Prostate gland (tissue), 2 donors: ENCODE results near the gene SLC38A1. TPM values are rescaled to one million over a fixed set of nuclear protein-coding genes. Genes with fewer than 3 reads are reported as not detected.
"Not testable (repeated sequence)": the region's sequence is repeated elsewhere in the genome, so short reads cannot be mapped to it uniquely, and the experiment has no call there.

Source experiments
- DNase-seq: peaks from one replicate; pipeline ENCODE4 v3.0.0-alpha.2; 2019; ENCODE audit warnings: low spot score
- H3K27ac ChIP-seq, 2 donors: fragments of 200-600 bp; sonication (generic); 2 replicates each; pipeline ENCODE4 v1.5.1; 2017 to 2019
- H3K27me3 ChIP-seq: fragments of 200-600 bp; sonication (generic); replicated peaks from 2 replicates; pipeline ENCODE4 v1.5.1; 2019; ENCODE audit not compliant: insufficient read depth
- H3K36me3 ChIP-seq, 2 donors: fragments of 200-600 bp; sonication (generic); 1 replicate in 1 of 2; 2 replicates in 1 of 2; pipeline versions ENCODE4 v1.5.1 to v1.8.1; 2017 to 2019
- H3K4me1 ChIP-seq: fragments of 200-600 bp; sonication (generic); replicated peaks from 2 replicates; pipeline ENCODE4 v1.5.1; 2019
- H3K4me3 ChIP-seq, 2 donors: fragments of 200-600 bp; sonication (generic); 2 replicates each; pipeline ENCODE4 v1.5.1; 2017 to 2019
- H3K9me3 ChIP-seq: fragments of 200-600 bp; sonication (generic); 2 replicates; pipeline ENCODE4 v1.5.1; 2017
- POLR2A ChIP-seq: fragments of 450-650 bp; IDR thresholded peaks from one replicate; pipeline ENCODE4 v1.6.1; 2016; ENCODE audit warnings: antibody characterized with exemption, mild to moderate bottlenecking
- POLR2AphosphoS5 ChIP-seq: sonication (generic); formaldehyde crosslinking; IDR thresholded peaks from one replicate; pipeline ENCODE4 v1.6.1; 2017; ENCODE audit warnings: antibody characterized with exemption
- WGBS: methylation state at CpG from one replicate; pipeline ENCODE4 v1.1.5; 2018; 5-methylcytosine and 5-hydroxymethylcytosine counted together
- intact Hi-C: fragments of 100-400 bp; cut with DNase I; formaldehyde crosslinking; loops from one replicate; pipeline ENCODE4 v1.14.2; 2022
- total RNA-seq, 2 donors: library from RNA; depleted of rRNA; stranded (reverse); fragments of >200 nt; gene quantifications; one replicate each; pipeline ENCODE4 v1.1.0, GENCODE V29; 2016
- TF ChIP-seq, protein P1 (sequence below), 4 experiments: fragments of 200-600 bp in 2 of 4; fragments of 450-650 bp in 2 of 4; sonication (generic) in 2 of 4; IDR thresholded peaks; 1 replicate in 3 of 4; 2 replicates in 1 of 4; pipeline ENCODE4 v1.5.1; 2016 to 2019; ENCODE audit warnings: antibody characterized with exemption in 4 of 4, mild to moderate bottlenecking in 2 of 4, moderate library complexity in 2 of 4

The SLC38A1 gene
- total RNA-seq, 2 donors from 2014 or later, result 24.1 to 45.1 TPM

DNA sequence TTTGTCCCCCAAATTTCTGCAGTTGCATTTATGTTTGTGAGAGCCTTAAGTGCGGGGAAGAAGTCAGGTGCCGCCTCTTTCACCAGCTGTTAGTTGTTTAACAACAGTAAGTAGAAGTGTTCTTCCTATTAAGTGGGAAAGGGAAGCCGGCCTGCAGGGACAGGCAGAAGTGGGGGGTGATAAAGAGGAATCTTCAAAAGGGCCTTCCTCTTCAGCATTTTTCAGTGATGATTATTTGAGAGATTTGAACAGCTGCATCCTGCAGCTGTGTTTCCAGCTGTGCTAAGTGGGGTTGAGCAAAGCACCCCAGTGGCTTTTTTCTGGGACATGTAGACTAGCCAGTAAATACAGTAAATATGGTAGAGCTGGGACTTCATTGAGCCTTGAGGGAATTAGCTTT lies 32.1 kb upstream of the SLC38A1 start:
- DNase-seq, result no peak
- intact Hi-C loops, result no loop called here
- H3K4me3 ChIP-seq, result no peak overlapping the region
- H3K36me3 ChIP-seq, result no peaks in the 10 kb centered on the region
- no peaks in the 10 kb centered on the region for H3K27me3 ChIP-seq
- H3K27ac ChIP-seq, result no peak overlapping the region
- no peaks in the 10 kb centered on the region for H3K9me3 ChIP-seq
- TF ChIP-seq, protein P1, sequence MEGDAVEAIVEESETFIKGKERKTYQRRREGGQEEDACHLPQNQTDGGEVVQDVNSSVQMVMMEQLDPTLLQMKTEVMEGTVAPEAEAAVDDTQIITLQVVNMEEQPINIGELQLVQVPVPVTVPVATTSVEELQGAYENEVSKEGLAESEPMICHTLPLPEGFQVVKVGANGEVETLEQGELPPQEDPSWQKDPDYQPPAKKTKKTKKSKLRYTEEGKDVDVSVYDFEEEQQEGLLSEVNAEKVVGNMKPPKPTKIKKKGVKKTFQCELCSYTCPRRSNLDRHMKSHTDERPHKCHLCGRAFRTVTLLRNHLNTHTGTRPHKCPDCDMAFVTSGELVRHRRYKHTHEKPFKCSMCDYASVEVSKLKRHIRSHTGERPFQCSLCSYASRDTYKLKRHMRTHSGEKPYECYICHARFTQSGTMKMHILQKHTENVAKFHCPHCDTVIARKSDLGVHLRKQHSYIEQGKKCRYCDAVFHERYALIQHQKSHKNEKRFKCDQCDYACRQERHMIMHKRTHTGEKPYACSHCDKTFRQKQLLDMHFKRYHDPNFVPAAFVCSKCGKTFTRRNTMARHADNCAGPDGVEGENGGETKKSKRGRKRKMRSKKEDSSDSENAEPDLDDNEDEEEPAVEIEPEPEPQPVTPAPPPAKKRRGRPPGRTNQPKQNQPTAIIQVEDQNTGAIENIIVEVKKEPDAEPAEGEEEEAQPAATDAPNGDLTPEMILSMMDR (IDR thresholded peaks at IDR 0.05), result no peak
- TF ChIP-seq POLR2A (no peak), POLR2AphosphoS5 (no peak)
- no peaks in the 10 kb centered on the region for H3K4me1 ChIP-seq
- 56% methylated on average over 3 of the region's 3 CpGs for WGBS

DNA sequence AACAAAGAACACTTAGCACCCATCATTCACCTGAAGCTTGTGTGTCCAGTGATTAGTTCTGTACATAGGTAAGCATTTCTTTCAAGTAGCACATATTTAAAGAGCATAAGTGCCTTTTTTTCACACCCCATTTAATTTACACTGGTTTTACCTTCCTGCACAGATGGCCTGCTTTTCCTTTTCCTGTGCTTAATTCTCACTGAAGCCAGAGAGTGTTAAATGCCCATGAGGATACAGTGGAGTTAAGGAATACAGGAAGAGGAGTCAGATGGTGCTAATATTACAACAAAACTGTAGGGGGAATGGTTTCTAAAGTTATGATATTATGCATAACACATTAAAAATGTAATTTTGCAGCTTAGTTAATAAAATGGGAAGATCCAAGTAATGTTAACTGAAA lies 31.0 kb upstream of the SLC38A1 start:
- TF ChIP-seq POLR2A (no peak), POLR2AphosphoS5 (no peak)
- TF ChIP-seq, protein P1 (IDR thresholded peaks at IDR 0.05), result no peak
- intact Hi-C loops, result no loop called here
- DNase-seq, result no peak

DNA sequence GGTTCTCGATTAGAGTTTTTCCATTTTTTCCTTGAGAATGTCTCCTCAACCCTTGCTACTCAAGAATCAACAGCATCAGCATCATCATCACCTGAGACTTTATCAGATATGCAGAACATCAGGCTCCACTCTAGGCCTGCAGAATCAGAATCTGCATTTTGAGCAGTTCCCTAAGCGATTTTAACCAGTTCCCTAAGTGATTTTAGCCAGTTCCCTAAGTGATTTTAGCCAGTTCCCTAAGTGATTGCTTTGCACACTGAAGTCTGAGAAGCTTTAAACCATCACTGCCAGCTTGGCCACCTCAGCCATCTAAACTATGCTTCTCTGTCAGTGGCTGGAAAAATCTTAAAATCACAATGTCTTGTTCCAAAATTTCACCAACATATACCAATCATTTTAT lies 29.4 kb upstream of the SLC38A1 start:
- Histone ChIP-seq H3K4me1 (no peaks in the 10 kb centered on the region), H3K36me3 (no peaks in the 10 kb centered on the region), H3K9me3 (no peaks in the 10 kb centered on the region), H3K4me3 (no peak overlapping the region), H3K27me3 (no peaks in the 10 kb centered on the region), H3K27ac (no peak overlapping the region)
- TF ChIP-seq POLR2AphosphoS5 (no peak), POLR2A (no peak)
- TF ChIP-seq, protein P1 (IDR thresholded peaks at IDR 0.05), result no peak
- 89% methylated on average over 2 of the region's 2 CpGs for WGBS
- intact Hi-C loops, result no loop called here
- DNase-seq, result no peak

More for the DNA sequence above, 31.0 kb upstream of the SLC38A1 start:
- Histone ChIP-seq H3K4me1 (no peaks in the 10 kb centered on the region), H3K27me3 (no peaks in the 10 kb centered on the region), H3K4me3 (no peak overlapping the region), H3K9me3 (no peaks in the 10 kb centered on the region), H3K27ac (no peak overlapping the region), H3K36me3 (no peaks in the 10 kb centered on the region)

DNA sequence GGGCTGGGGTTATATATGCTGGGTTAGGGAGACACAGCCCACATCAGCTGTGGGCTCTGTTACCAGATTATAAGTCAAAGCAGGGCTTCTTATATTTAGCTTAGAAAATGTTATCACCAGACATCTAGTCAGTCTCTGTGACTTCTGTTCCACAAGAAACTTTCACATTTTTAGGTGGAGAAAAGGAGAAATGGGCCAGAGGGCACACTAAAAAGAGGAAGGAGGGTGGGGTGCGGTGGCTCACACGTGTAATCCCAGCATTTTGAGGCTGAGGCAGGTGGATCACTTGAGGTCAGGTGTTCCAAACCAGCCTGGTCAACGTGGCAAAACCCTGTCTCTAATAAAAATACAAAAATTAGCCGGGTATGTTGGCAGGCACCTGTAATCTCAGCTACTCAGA lies 28.0 kb upstream of the SLC38A1 start:
- intact Hi-C loops, result no loop called here
- Histone ChIP-seq H3K36me3 (no peaks in the 10 kb centered on the region), H3K9me3 (no peaks in the 10 kb centered on the region), H3K4me1 (no peaks in the 10 kb centered on the region), H3K27ac (no peak overlapping the region), H3K27me3 (no peaks in the 10 kb centered on the region), H3K4me3 (no peak overlapping the region)
- no peak for TF ChIP-seq POLR2AphosphoS5
- no peak for TF ChIP-seq POLR2A
- TF ChIP-seq, protein P1 (IDR thresholded peaks at IDR 0.05), result no peak
- whole genome bisulfite sequencing, result 67% methylated on average over 4 of the region's 4 CpGs
- DNase-seq, result no peak

DNA sequence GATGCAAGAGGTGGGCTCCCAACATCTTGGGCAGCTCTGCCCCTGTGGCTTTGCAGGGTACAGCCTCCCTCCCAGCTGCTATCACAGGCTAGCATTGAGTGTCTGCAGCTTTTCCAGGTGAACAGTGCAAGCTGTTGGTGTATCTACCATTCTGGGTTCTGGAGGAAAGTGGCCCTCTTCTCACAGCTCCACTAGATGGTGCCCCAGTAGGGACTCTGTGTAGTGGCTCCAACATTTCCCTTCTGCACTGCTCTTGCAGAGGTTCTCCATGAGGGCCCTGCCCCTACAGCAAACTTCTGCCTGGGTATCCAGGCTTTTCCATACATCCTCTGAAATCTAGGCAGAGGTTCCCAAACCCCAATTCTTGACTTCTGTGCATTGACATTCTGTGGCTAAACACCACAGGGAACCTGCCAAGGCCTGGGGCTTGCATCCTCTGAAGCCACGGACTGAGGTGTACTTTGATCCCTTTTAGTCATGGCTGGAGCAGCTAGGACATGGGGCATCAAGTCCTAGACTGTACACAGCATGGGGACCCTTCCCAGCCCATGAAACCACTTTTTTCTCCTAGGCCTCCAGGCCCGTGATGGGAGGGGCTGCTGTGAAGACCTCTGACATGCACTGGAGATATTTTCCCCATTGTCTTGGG lies 24.0 kb upstream of the SLC38A1 start:
- Histone ChIP-seq H3K9me3 (no peaks in the 10 kb centered on the region), H3K4me3 (no peak overlapping the region), H3K27me3 (no peaks in the 10 kb centered on the region), H3K4me1 (no peaks in the 10 kb centered on the region), H3K36me3 (no peaks in the 10 kb centered on the region), H3K27ac (no peak overlapping the region)
- DNase-seq, result no peak
- TF ChIP-seq POLR2A (no peak), POLR2AphosphoS5 (no peak)
- TF ChIP-seq, protein P1 (IDR thresholded peaks at IDR 0.05), result no peak
- intact Hi-C loops, result no loop called here
- WGBS, result 81% methylated on average over 2 of the region's 2 CpGs

DNA sequence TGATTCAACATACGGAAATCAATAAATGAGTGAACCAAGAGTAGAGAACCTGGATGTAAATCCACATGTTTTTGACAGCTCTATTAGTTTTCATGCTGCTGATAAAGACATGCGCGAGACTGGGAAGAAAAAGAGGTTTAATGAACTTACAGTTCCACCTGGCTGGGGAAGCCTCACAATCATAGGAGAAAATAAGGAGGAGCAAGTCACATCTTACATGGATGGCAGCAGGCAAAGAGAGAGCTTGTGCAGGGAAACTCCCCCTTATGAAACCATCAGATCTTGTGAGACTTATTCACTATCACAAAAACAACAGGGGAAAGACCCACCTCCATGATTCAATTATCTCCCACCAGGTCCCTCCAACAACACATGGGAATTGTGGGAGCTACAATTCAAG lies 23.1 kb upstream of the SLC38A1 start:
- H3K27ac ChIP-seq, H3K4me1 ChIP-seq, H3K27me3 ChIP-seq, DNase-seq, intact Hi-C loops, H3K9me3 ChIP-seq, H3K4me3 ChIP-seq, H3K36me3 ChIP-seq: not testable (repeated sequence)
- 95% methylated on average over 3 of the region's 3 CpGs for WGBS

DNA sequence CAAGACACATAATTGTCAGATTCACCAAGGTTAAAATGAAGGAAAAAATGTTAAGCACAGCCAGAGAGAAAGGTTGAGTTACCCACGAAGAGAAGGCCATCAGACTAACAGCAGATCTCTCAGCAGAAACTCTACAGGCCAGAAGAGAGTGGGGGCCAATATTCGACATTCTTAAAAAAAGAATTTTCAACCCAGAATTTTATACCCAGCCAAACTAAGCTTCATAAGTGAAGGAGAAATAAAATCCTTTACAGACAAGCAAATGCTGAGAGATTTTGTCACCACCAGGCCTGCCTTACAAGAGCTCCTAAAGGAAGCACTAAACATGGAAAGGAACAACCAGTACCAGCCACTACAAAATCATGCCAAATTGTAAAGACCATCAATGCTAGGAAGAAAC lies 16.3 kb upstream of the SLC38A1 start:
- DNase-seq, H3K27ac ChIP-seq, H3K4me3 ChIP-seq, H3K36me3 ChIP-seq, H3K4me1 ChIP-seq, intact Hi-C loops, H3K27me3 ChIP-seq, H3K9me3 ChIP-seq: not testable (repeated sequence)
- 71% methylated on average over 2 of the region's 2 CpGs for WGBS
